IPS-NIHi11 (cell line): Measurements from ENCODE around the gene INTS6.
"Not testable (repeated sequence)": the region's sequence is repeated elsewhere in the genome, so short reads cannot be mapped to it uniquely, and the experiment has no call there.

Source experiments
- DNase-seq: peaks from one replicate; pipeline ENCODE4 v3.0.0; 2012; ENCODE audit warnings: mixed read lengths, low spot score

INTS6 gene

GRCh38 chr13:51453959-51454703 lies 1.3 kb upstream of the INTS6 start:
- DNase-seq, result peak; percentile 28

GRCh38 chr13:51453207-51453958 lies 547 bp upstream of the INTS6 start:
- DNase-seq, result peak; percentile 98

- DNase-seq, result peak; percentile 74
Measured at GRCh38 chr13:51451467-51452360, 1.1 kb downstream of the INTS6 start.

- no peak for DNase-seq
Measured at GRCh38 chr13:51451134-51451466, 1.7 kb downstream of the INTS6 start.

GRCh38 chr13:51449018-51449417 lies 3.8 kb downstream of the INTS6 start:
- DNase-seq, result no peak

GRCh38 chr13:51444922-51445321 lies 7.9 kb downstream of the INTS6 start:
- no peak for DNase-seq

GRCh38 chr13:51440381-51440780 lies 12.5 kb downstream of the INTS6 start:
- no peak for DNase-seq

GRCh38 chr13:51437550-51438127 lies 15.2 kb downstream of the INTS6 start:
- no peak for DNase-seq

GRCh38 chr13:51435002-51435578 lies 17.7 kb downstream of the INTS6 start:
- DNase-seq, result no peak

- DNase-seq, result no peak
Measured at GRCh38 chr13:51432576-51432975, 20.3 kb downstream of the INTS6 start.

- DNase-seq, result no peak
Measured at GRCh38 chr13:51426982-51427381, 25.9 kb downstream of the INTS6 start.

GRCh38 chr13:51425410-51426042 lies 27.3 kb downstream of the INTS6 start:
- DNase-seq, result no peak

GRCh38 chr13:51423766-51424165 lies 29.1 kb downstream of the INTS6 start:
- DNase-seq, result no peak

- DNase-seq, result no peak
Measured at GRCh38 chr13:51422484-51422883, 30.4 kb downstream of the INTS6 start.

GRCh38 chr13:51420681-51421490 lies 31.9 kb downstream of the INTS6 start:
- DNase-seq, result no peak

GRCh38 chr13:51419001-51419636 lies 33.7 kb downstream of the INTS6 start:
- no peak for DNase-seq

- DNase-seq, result no peak
Measured at GRCh38 chr13:51417716-51418115, 35.1 kb downstream of the INTS6 start.

- no peak for DNase-seq
Measured at GRCh38 chr13:51416107-51416506, 36.7 kb downstream of the INTS6 start.

GRCh38 chr13:51415339-51415738 lies 37.5 kb downstream of the INTS6 start:
- not testable (repeated sequence) for DNase-seq

- no peak for DNase-seq
Measured at GRCh38 chr13:51412431-51412830, 40.4 kb downstream of the INTS6 start.
